Uterus (tissue), 2 donors: ENCODE measurements around the gene GMPPB.

Source experiments
- POLR2A ChIP-seq, 2 donors: fragments of 450-650 bp; IDR thresholded peaks; one replicate each; pipeline ENCODE4 v1.6.1; 2016; ENCODE audit warnings: antibody characterized with exemption in 2 of 2, mild to moderate bottlenecking in 1 of 2, moderate library complexity in 1 of 2
- TF ChIP-seq, protein P1 (sequence below), 4 experiments: fragments of 200-600 bp in 2 of 4; fragments of 450-650 bp in 2 of 4; sonication (generic) in 2 of 4; IDR thresholded peaks; one replicate each; pipeline ENCODE4 v1.5.1; 2016 to 2019; ENCODE audit warnings: antibody characterized with exemption in 4 of 4, mild to moderate bottlenecking in 2 of 4, moderate library complexity in 1 of 4

DNA sequence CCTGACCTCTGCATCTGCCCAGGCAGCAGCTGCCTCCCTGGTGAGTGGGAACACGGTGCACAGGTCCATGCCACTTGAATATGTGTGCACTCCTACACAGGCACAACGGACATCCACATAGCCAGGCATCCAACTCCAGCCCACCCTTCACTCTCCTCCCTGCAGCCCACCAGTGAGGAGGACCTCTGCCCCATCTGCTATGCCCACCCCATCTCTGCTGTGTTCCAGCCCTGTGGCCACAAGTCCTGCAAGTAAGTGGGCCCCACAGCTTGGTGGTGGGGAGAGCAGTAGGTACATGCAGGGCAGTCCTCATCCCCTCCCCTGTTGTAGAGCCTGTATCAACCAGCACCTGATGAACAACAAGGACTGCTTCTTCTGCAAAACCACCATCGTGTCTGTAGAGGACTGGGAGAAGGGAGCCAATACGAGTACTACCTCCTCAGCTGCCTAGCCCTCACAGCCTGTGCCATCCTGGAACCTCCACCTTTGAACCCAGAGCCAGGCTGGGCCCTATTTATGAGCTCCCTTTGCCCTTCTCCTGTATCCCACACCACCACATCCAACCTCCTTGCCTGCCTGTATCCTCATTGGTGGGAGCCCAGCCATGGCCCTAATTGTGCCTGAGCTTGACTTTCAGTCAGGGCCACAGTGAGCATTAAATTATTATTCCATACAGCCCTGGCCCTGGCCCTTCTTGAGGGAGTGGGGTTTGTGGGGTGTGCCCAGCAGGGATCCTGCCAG lies 2.7 kb downstream of the GMPPB start:
- TF ChIP-seq, protein P1, sequence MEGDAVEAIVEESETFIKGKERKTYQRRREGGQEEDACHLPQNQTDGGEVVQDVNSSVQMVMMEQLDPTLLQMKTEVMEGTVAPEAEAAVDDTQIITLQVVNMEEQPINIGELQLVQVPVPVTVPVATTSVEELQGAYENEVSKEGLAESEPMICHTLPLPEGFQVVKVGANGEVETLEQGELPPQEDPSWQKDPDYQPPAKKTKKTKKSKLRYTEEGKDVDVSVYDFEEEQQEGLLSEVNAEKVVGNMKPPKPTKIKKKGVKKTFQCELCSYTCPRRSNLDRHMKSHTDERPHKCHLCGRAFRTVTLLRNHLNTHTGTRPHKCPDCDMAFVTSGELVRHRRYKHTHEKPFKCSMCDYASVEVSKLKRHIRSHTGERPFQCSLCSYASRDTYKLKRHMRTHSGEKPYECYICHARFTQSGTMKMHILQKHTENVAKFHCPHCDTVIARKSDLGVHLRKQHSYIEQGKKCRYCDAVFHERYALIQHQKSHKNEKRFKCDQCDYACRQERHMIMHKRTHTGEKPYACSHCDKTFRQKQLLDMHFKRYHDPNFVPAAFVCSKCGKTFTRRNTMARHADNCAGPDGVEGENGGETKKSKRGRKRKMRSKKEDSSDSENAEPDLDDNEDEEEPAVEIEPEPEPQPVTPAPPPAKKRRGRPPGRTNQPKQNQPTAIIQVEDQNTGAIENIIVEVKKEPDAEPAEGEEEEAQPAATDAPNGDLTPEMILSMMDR (IDR thresholded peaks at IDR 0.05) = no peak
- TF ChIP-seq POLR2A (IDR thresholded peaks at IDR 0.05) = no peak
